GM18868 (cell line): ENCODE data around the gene BICC1.

Source experiments
- ATAC-seq: cut with Tn5 transposase; IDR thresholded peaks from one replicate; pipeline ENCODE4 v1.9.1; 2021; ENCODE audit warnings: mild to moderate bottlenecking, moderate library complexity; ENCODE audit not compliant: unreplicated experiment

BICC1 gene

GRCh38 chr10:58740620-58741369, 228.1 kb downstream of the BICC1 start:
- ATAC-seq, result no peak

- ATAC-seq, result no peak
These were observed 229.0 kb downstream of the BICC1 start for GRCh38 chr10:58741673-58742072.

- no peak for ATAC-seq
These were observed 229.5 kb downstream of the BICC1 start for GRCh38 chr10:58742141-58742540.

GRCh38 chr10:58743466-58744115, 230.9 kb downstream of the BICC1 start:
- ATAC-seq, result no peak

GRCh38 chr10:58746474-58747185, 234.0 kb downstream of the BICC1 start:
- no peak for ATAC-seq

- ATAC-seq, result no peak
These were observed 235.0 kb downstream of the BICC1 start for GRCh38 chr10:58747687-58748086.

GRCh38 chr10:58752665-58753064, 240.0 kb downstream of the BICC1 start:
- no peak for ATAC-seq

GRCh38 chr10:58753425-58753824, 240.8 kb downstream of the BICC1 start:
- no peak for ATAC-seq

- ATAC-seq, result no peak
These were observed 242.0 kb downstream of the BICC1 start for GRCh38 chr10:58754469-58755339.

- no peak for ATAC-seq
These were observed 242.6 kb downstream of the BICC1 start for GRCh38 chr10:58755340-58755610.

- peak; percentile 46 for ATAC-seq
These were observed 243.0 kb downstream of the BICC1 start for GRCh38 chr10:58755677-58756076.

GRCh38 chr10:58756130-58756719, 243.6 kb downstream of the BICC1 start:
- ATAC-seq, result peak; percentile 8

- peak; percentile 82 for ATAC-seq
These were observed 244.8 kb downstream of the BICC1 start for GRCh38 chr10:58757352-58758065.

- no peak for ATAC-seq
These were observed 245.6 kb downstream of the BICC1 start for GRCh38 chr10:58758321-58758720.

GRCh38 chr10:58764087-58764747, 251.5 kb downstream of the BICC1 start:
- no peak for ATAC-seq

GRCh38 chr10:58765910-58766309, 253.2 kb downstream of the BICC1 start:
- ATAC-seq, result no peak

GRCh38 chr10:58767652-58768051, 255.0 kb downstream of the BICC1 start:
- ATAC-seq, result no peak

GRCh38 chr10:58771863-58772262, 259.2 kb downstream of the BICC1 start:
- ATAC-seq, result no peak

GRCh38 chr10:58772758-58773157, 260.1 kb downstream of the BICC1 start:
- no peak for ATAC-seq

- ATAC-seq, result no peak
These were observed 260.7 kb downstream of the BICC1 start for GRCh38 chr10:58773341-58773740.
